ENCODE data around the gene LDLRAD4. TPM values are rescaled to one million over a fixed set of nuclear protein-coding genes. Genes with fewer than 3 reads are reported as not detected.

The LDLRAD4 gene
- total RNA-seq, 1 experiment from 2014 or later, result 1.7 TPM

GRCh38 chr18:13354402-13354801 is 135.8 kb downstream of the LDLRAD4 start:
- no TSS peak for BruUV-seq (replicated peaks)
- H3K27ac ChIP-seq, result no peak overlapping the region
- TF ChIP-seq EZH2 (IDR thresholded peaks at IDR 0.05; ENCODE audit: low read depth) (no peak), CTCF (conservative IDR thresholded peaks at IDR 0.05) (no peak)
- H4K20me1 ChIP-seq (ENCODE audit: insufficient read depth), result no peaks in the 10 kb centered on the region
- H3K4me2 ChIP-seq, result no peak overlapping the region
- no peak for DNase-seq
- no peak overlapping the region for H2AFZ ChIP-seq
- ChIA-PET CTCF (no interaction called here), POLR2A (ENCODE audit: unreplicated experiment) (no interaction called here)
- H3K9me3 ChIP-seq (ENCODE audit: insufficient read depth, low read depth), result no peaks in the 10 kb centered on the region
- no peaks in the 10 kb centered on the region for H3K79me2 ChIP-seq (ENCODE audit: low read depth)
- no peak overlapping the region for H3K4me3 ChIP-seq
- intact Hi-C loops (cut with micrococcal nuclease; ENCODE audit: unreplicated experiment), result no loop called here
- no peaks in the 10 kb centered on the region for H3K4me1 ChIP-seq (replicated peaks; ENCODE audit: insufficient read depth)
- H3K36me3 ChIP-seq (ENCODE audit: low read depth), result no peaks in the 10 kb centered on the region
- no peaks in the 10 kb centered on the region for H3K9me2 ChIP-seq (ENCODE audit: insufficient read depth)
- no peaks in the 10 kb centered on the region for H3F3A ChIP-seq (ENCODE audit: insufficient read depth, low read depth)
- H3K27me3 ChIP-seq (ENCODE audit: insufficient read depth, low read depth), result no peaks in the 10 kb centered on the region; the same call in 1 of the 2 replicates

- H3K9me3 ChIP-seq (ENCODE audit: insufficient read depth, low read depth), result no peaks in the 10 kb centered on the region
- H3F3A ChIP-seq (ENCODE audit: insufficient read depth, low read depth), result no peaks in the 10 kb centered on the region
- ChIA-PET CTCF (no interaction called here), POLR2A (ENCODE audit: unreplicated experiment) (no interaction called here)
- no peak overlapping the region for H3K27ac ChIP-seq
- intact Hi-C loops (cut with micrococcal nuclease; ENCODE audit: unreplicated experiment), result no loop called here
- no peaks in the 10 kb centered on the region for H3K79me2 ChIP-seq (ENCODE audit: low read depth)
- no peaks in the 10 kb centered on the region for H3K36me3 ChIP-seq (ENCODE audit: low read depth)
- DNase-seq, result no peak
- no peak overlapping the region for H3K4me2 ChIP-seq
- H3K27me3 ChIP-seq (ENCODE audit: insufficient read depth, low read depth), result peaks cover 14% of the 10 kb centered on the region
- no peaks in the 10 kb centered on the region for H4K20me1 ChIP-seq (ENCODE audit: insufficient read depth)
- H3K4me3 ChIP-seq, result no peak overlapping the region
- H3K9me2 ChIP-seq (ENCODE audit: insufficient read depth), result no peaks in the 10 kb centered on the region
- H3K4me1 ChIP-seq (replicated peaks; ENCODE audit: insufficient read depth), result no peaks in the 10 kb centered on the region
- no peak for TF ChIP-seq EZH2 (IDR thresholded peaks at IDR 0.05; ENCODE audit: low read depth)
- TF ChIP-seq CTCF (conservative IDR thresholded peaks at IDR 0.05), result no peak
- BruUV-seq (replicated peaks), result no TSS peak
- H2AFZ ChIP-seq, result no peak overlapping the region
Measured at GRCh38 chr18:13356032-13356431, 137.5 kb downstream of the LDLRAD4 start.

- no peak for DNase-seq
- no peak overlapping the region for H3K4me2 ChIP-seq
- no TSS peak for BruUV-seq (replicated peaks)
- TF ChIP-seq CTCF (conservative IDR thresholded peaks at IDR 0.05), result no peak
- no peak for TF ChIP-seq EZH2 (IDR thresholded peaks at IDR 0.05; ENCODE audit: low read depth)
- H3K4me3 ChIP-seq, result no peak overlapping the region
- no peaks in the 10 kb centered on the region for H3K9me3 ChIP-seq (ENCODE audit: insufficient read depth, low read depth)
- H3K9me2 ChIP-seq (ENCODE audit: insufficient read depth), result no peaks in the 10 kb centered on the region
- no peaks in the 10 kb centered on the region for H3F3A ChIP-seq (ENCODE audit: insufficient read depth, low read depth)
- H3K79me2 ChIP-seq (ENCODE audit: low read depth), result no peaks in the 10 kb centered on the region
- H3K4me1 ChIP-seq (replicated peaks; ENCODE audit: insufficient read depth), result no peaks in the 10 kb centered on the region
- H3K27ac ChIP-seq, result no peak overlapping the region
- H4K20me1 ChIP-seq (ENCODE audit: insufficient read depth), result peaks cover 1% of the 10 kb centered on the region; the same call in 1 of the 2 replicates
- no peak overlapping the region for H2AFZ ChIP-seq
- no peaks in the 10 kb centered on the region for H3K36me3 ChIP-seq (ENCODE audit: low read depth)
- peaks cover 27% of the 10 kb centered on the region for H3K27me3 ChIP-seq (ENCODE audit: insufficient read depth, low read depth)
- intact Hi-C loops (cut with micrococcal nuclease; ENCODE audit: unreplicated experiment), result no loop called here
- POLR2A ChIA-PET (ENCODE audit: unreplicated experiment), result no interaction called here
- CTCF ChIA-PET, result no interaction called here
Measured at GRCh38 chr18:13357289-13357688, 138.7 kb downstream of the LDLRAD4 start.

Data from PC-9 (cell line).